Cardiac fibroblast (primary cell): ENCODE data around the gene HBG1.
A peak's percentile ranks its signal among the peaks of the same experiment; 100 is the strongest.

Source experiments
- DNase-seq, 2 donors: peaks; one replicate each; pipeline versions ENCODE4 v3.0.0 to v3.0.0-alpha.2; 2010; ENCODE audit warnings: low read depth in 2 of 2
- H3K4me3 ChIP-seq, 2 donors: replicated peaks in 1 of 2; 1 replicate in 1 of 2; 2 replicates in 1 of 2; pipeline ENCODE4 v1.5.1; 2011; ENCODE audit warnings: low read depth in 2 of 2, low read length in 2 of 2, mild to moderate bottlenecking in 2 of 2, moderate library complexity in 1 of 2
- TF ChIP-seq, protein P1 (sequence below): IDR thresholded peaks from one replicate; pipeline ENCODE4 v1.5.1; 2011; ENCODE audit warnings: low read depth, mild to moderate bottlenecking, low read length, inconsistent platforms

Gene HBG1

DNA sequence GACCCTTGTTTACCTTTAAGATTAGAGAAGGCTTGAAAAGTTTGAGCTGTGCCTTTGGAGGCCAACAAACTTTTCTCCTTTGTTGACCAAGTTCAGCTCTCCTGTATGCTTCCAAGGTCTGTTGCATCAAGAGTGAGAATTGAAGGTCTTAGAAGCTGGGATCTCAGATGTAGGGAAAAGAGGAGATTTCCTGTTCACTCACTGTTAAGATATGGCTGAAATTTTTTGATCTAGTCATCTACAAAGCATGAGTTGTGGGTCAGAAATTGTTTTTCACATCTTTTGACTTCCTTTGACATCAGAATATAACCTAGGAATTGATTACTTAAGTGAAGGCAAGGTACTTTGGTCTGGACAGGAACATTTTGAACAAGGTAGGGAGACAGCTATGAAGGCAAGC is 40.0 kb upstream of the HBG1 start:
- DNase-seq, result peak in 1 of 2 donors; percentile 42
- TF ChIP-seq, protein P1, sequence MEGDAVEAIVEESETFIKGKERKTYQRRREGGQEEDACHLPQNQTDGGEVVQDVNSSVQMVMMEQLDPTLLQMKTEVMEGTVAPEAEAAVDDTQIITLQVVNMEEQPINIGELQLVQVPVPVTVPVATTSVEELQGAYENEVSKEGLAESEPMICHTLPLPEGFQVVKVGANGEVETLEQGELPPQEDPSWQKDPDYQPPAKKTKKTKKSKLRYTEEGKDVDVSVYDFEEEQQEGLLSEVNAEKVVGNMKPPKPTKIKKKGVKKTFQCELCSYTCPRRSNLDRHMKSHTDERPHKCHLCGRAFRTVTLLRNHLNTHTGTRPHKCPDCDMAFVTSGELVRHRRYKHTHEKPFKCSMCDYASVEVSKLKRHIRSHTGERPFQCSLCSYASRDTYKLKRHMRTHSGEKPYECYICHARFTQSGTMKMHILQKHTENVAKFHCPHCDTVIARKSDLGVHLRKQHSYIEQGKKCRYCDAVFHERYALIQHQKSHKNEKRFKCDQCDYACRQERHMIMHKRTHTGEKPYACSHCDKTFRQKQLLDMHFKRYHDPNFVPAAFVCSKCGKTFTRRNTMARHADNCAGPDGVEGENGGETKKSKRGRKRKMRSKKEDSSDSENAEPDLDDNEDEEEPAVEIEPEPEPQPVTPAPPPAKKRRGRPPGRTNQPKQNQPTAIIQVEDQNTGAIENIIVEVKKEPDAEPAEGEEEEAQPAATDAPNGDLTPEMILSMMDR, result no peak
- no peak overlapping the region for H3K4me3 ChIP-seq

DNA sequence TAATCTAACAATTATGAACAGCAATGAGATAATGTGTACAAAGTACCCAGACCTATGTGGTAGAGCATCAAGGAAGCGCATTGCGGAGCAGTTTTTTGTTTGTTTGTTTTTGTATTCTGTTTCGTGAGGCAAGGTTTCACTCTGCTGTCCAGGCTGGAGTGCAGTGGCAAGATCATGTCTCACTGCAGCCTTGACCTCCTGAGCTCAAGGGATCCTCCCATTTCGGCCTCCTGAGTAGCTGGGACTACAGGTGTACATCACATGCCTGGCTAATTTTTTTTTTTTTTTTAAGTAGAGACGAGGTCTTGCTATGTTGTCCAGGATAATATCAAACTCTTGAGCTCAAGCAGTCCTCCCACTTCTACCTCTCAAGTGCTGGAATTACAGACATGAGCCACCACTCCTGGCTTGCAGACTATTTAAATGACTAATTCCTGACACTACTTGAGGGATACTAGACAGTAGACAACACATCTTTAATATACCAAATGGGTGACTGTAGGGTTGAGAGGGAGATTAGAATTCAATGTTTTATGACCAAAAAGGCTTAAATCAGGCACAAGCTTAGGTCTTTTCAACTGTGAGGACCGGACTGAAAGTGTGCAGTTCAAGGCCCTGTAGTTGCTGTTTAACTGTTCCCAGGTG is 39.4 kb upstream of the HBG1 start:
- DNase-seq, result peak in 1 of 2 donors; percentile 39
- no peak overlapping the region for H3K4me3 ChIP-seq
- TF ChIP-seq, protein P1, result no peak

DNA sequence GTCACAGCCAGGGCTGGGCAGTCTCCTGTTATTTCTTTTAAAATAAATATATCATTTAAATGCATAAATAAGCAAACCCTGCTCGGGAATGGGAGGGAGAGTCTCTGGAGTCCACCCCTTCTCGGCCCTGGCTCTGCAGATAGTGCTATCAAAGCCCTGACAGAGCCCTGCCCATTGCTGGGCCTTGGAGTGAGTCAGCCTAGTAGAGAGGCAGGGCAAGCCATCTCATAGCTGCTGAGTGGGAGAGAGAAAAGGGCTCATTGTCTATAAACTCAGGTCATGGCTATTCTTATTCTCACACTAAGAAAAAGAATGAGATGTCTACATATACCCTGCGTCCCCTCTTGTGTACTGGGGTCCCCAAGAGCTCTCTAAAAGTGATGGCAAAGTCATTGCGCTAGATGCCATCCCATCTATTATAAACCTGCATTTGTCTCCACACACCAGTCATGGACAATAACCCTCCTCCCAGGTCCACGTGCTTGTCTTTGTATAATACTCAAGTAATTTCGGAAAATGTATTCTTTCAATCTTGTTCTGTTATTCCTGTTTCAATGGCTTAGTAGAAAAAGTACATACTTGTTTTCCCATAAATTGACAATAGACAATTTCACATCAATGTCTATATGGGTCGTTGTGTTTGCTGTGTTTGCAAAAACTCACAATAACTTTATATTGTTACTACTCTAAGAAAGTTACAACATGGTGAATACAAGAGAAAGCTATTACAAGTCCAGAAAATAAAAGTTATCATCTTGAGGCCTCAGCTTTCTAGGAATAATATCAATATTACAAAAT is 38.6 kb upstream of the HBG1 start:
- TF ChIP-seq, protein P1, result no peak
- H3K4me3 ChIP-seq, result no peak overlapping the region

DNA sequence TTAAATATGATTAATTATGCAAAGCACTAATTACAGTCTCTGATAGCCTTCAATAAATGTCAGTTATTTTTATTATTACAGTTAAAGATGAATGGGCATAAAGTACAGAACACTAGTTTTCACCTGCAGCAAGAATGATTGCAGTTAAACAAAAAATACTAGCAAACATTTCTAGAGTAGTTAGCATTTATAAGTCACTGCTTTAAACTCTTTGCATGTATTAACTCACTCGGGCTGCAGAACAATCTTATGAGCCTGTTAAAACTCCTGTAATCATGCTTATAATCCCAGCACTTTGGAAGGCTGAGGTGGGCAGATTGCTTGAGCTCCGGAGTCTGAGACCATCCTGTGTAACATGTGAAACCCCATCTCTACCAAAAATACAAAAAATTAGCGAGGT is 37.2 kb upstream of the HBG1 start:
- no peak overlapping the region for H3K4me3 ChIP-seq
- TF ChIP-seq, protein P1, result no peak
- DNase-seq, result no peak

More for the DNA sequence above, 38.6 kb upstream of the HBG1 start:
- DNase-seq, result peak; percentile 22 to 29

DNA sequence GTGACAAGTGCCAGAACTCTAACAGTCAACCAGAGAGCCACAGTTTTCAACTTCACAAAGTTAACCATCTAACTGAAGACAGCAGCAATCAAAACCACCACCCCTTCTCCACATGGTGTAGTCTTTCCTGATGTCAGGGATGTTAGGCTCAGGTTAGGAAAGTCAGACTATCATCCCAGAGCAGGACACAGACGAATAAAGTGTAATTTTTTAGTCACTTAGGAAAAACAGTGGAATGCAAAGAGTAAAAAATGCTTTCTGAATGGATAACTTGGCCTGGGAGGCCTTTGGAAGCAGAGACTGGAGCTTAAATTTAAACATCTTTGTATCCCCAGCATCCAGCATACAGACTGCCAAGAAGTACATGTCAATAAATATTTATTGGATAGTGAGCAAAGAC is 36.7 kb upstream of the HBG1 start:
- DNase-seq, result no peak
- TF ChIP-seq, protein P1, result no peak
- H3K4me3 ChIP-seq, result no peak overlapping the region

DNA sequence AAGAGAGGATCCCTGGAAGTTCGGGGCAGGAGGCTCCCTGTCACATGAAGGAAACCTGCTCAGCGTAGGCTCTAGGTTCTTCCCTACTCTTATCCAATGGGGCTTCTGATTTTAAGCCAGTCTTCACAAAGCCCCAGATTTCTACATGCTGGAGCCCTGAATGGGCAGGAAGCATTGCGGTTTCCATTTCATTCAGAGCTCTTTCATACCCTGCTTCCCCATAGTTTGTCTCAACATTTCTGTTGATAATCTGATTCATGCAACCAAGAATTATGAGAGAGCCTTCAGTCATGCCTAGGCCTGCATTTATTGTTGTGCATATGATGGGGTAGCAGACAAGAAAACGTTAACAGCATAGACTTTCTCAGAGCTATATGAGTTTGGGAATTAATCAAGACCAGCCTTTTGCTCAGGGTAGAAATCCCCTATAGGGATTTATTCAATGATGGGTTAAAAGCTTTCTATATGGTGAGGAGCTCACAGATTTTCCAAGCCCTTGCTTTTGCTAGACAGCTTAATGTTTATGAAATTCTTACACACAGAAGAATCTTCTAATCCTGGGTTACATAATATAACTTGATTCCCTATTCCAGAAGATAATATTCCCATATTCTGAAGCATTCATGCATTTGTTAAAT is 36.2 kb upstream of the HBG1 start:
- H3K4me3 ChIP-seq, result no peak overlapping the region
- TF ChIP-seq, protein P1, result no peak
- no peak for DNase-seq
